HG03521 (cell line): ENCODE results near the gene NEUROG1.
"Not testable (repeated sequence)": the region's sequence is repeated elsewhere in the genome, so short reads cannot be mapped to it uniquely, and the experiment has no call there.

Source experiments
- ATAC-seq: cut with Tn5 transposase; IDR thresholded peaks from one replicate; pipeline ENCODE4 v1.9.1; 2021; ENCODE audit warnings: mild to moderate bottlenecking, moderate library complexity; ENCODE audit not compliant: unreplicated experiment

Gene NEUROG1

GRCh38 chr5:135497971-135498636, 37.7 kb downstream of the NEUROG1 start:
- ATAC-seq: no peak

- ATAC-seq: not testable (repeated sequence)
These were observed 40.2 kb downstream of the NEUROG1 start for GRCh38 chr5:135495531-135495930.

GRCh38 chr5:135494196-135494595, 41.6 kb downstream of the NEUROG1 start:
- no peak for ATAC-seq

GRCh38 chr5:135493406-135494180, 42.2 kb downstream of the NEUROG1 start:
- no peak for ATAC-seq

GRCh38 chr5:135492319-135492626, 43.5 kb downstream of the NEUROG1 start:
- ATAC-seq: no peak

GRCh38 chr5:135491552-135492318, 44.0 kb downstream of the NEUROG1 start:
- no peak for ATAC-seq

GRCh38 chr5:135491038-135491551, 44.7 kb downstream of the NEUROG1 start:
- ATAC-seq: no peak

GRCh38 chr5:135490245-135491037, 45.3 kb downstream of the NEUROG1 start:
- no peak for ATAC-seq

- no peak for ATAC-seq
These were observed 46.1 kb downstream of the NEUROG1 start for GRCh38 chr5:135489466-135490244.

- ATAC-seq: no peak
These were observed 46.9 kb downstream of the NEUROG1 start for GRCh38 chr5:135488727-135489465.

GRCh38 chr5:135487839-135488514, 47.8 kb downstream of the NEUROG1 start:
- no peak for ATAC-seq

GRCh38 chr5:135487037-135487395, 48.7 kb downstream of the NEUROG1 start:
- ATAC-seq: no peak

- ATAC-seq: no peak
These were observed 49.4 kb downstream of the NEUROG1 start for GRCh38 chr5:135486131-135487036.

GRCh38 chr5:135484674-135485086, 51.1 kb downstream of the NEUROG1 start:
- no peak for ATAC-seq
